ENCODE results near the gene SHANK3.

SHANK3 gene

GRCh38 chr22:50674130-50674500, 1.5 kb downstream of the SHANK3 start:
- H3K4me1 ChIP-seq (ENCODE audit: control insufficient read depth, insufficient read depth, low read length): peaks cover 5% of the 10 kb centered on the region
- H3K36me3 ChIP-seq (ENCODE audit: control insufficient read depth, insufficient read depth, low read length, severe bottlenecking): no peaks in the 10 kb centered on the region
- no peaks in the 10 kb centered on the region for H3K9me3 ChIP-seq (ENCODE audit: control insufficient read depth, low read length)
- DNase-seq (ENCODE audit: low read depth): no peak
- H3K4me3 ChIP-seq (ENCODE audit: low read length): no peak overlapping the region
- H3K9ac ChIP-seq (ENCODE audit: low read length): no peak overlapping the region
- H3K27me3 ChIP-seq (replicated peaks; ENCODE audit: control insufficient read depth, insufficient read depth, low read length): peaks cover 27% of the 10 kb centered on the region

- H3K4me3 ChIP-seq (ENCODE audit: low read length): no peak overlapping the region
- H3K36me3 ChIP-seq (ENCODE audit: control insufficient read depth, insufficient read depth, low read length, severe bottlenecking): no peaks in the 10 kb centered on the region
- peaks cover 24% of the 10 kb centered on the region for H3K27me3 ChIP-seq (replicated peaks; ENCODE audit: control insufficient read depth, insufficient read depth, low read length)
- H3K9me3 ChIP-seq (ENCODE audit: control insufficient read depth, low read length): no peaks in the 10 kb centered on the region
- DNase-seq (ENCODE audit: low read depth): peak; percentile 51
- peaks cover 5% of the 10 kb centered on the region for H3K4me1 ChIP-seq (ENCODE audit: control insufficient read depth, insufficient read depth, low read length)
- H3K9ac ChIP-seq (ENCODE audit: low read length): no peak overlapping the region
Measured at GRCh38 chr22:50674606-50675552, 2.3 kb downstream of the SHANK3 start.

DNA sequence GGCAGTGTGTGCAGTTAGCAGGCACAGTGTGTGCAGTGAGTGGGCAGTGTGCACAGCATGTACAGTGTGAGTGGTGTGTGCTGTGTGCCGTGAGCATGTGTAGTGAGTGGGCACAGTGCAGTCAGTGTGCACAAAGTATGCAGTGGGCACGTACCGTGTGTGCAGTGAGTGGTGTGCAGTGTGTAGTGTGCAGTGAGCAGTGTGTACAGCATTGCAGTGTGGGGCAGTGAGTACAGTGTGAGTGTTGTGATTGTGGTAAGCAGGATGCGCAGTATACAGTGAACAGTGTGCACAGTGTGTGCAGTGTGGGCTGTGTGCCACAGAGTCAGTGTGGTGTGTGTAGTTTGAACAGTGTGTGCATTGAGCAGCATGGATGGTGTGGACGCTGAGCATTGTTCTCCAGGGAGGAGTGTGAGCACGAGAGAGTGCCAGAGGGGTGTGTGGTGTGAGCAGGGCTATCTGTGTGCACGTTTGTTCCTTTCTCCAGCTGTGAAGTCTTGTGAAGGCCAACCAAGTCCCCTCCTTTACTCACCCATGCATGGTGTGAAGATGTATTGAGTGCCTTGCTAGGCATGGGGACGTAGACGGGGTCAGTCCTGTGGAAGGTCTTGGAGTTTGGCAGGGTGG, 3.0 kb downstream of the SHANK3 start:
- Histone ChIP-seq H3K27me3 (replicated peaks; ENCODE audit: control insufficient read depth, insufficient read depth, low read length) (peaks cover 23% of the 10 kb centered on the region), H3K9me3 (ENCODE audit: control insufficient read depth, low read length) (no peaks in the 10 kb centered on the region), H3K4me3 (ENCODE audit: low read length) (no peak overlapping the region), H3K4me1 (ENCODE audit: control insufficient read depth, insufficient read depth, low read length) (peaks cover 1% of the 10 kb centered on the region), H3K9ac (ENCODE audit: low read length) (no peak overlapping the region), H3K36me3 (ENCODE audit: control insufficient read depth, insufficient read depth, low read length, severe bottlenecking) (no peaks in the 10 kb centered on the region)
- no peak for DNase-seq (ENCODE audit: low read depth)

DNA sequence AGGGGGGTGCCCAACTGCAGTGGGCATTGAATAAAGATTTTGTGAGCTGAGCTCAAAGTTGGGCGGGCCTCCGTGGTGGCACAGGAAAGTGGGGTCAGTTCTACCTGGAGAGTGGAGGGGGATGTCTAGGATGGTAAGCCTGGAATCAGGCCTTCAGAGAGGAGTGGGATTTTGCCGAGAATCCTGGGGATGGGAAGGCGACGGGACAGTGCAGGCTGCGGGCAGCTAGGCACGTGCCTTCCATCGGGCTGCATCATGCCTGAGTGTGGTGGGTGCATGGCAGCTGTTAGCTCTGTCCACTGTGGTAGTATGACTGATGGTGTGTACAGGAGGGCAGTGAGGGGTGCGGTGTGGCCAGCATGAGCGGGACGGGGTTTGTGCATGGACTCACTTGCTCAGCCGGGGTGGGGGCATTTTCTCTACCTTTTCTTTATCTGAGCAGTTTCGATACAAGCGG, 3.6 kb downstream of the SHANK3 start:
- no peak for DNase-seq (ENCODE audit: low read depth)
- Histone ChIP-seq H3K9ac (ENCODE audit: low read length) (no peak overlapping the region), H3K36me3 (ENCODE audit: control insufficient read depth, insufficient read depth, low read length, severe bottlenecking) (no peaks in the 10 kb centered on the region), H3K27me3 (replicated peaks; ENCODE audit: control insufficient read depth, insufficient read depth, low read length) (peaks cover 23% of the 10 kb centered on the region), H3K4me1 (ENCODE audit: control insufficient read depth, insufficient read depth, low read length) (no peaks in the 10 kb centered on the region), H3K9me3 (ENCODE audit: control insufficient read depth, low read length) (no peaks in the 10 kb centered on the region), H3K4me3 (ENCODE audit: low read length) (no peak overlapping the region)

- Histone ChIP-seq H3K9ac (ENCODE audit: low read length) (no peak overlapping the region), H3K4me1 (ENCODE audit: control insufficient read depth, insufficient read depth, low read length) (no peaks in the 10 kb centered on the region), H3K36me3 (ENCODE audit: control insufficient read depth, insufficient read depth, low read length, severe bottlenecking) (no peaks in the 10 kb centered on the region), H3K9me3 (ENCODE audit: control insufficient read depth, low read length) (no peaks in the 10 kb centered on the region), H3K4me3 (ENCODE audit: low read length) (no peak overlapping the region), H3K27me3 (replicated peaks; ENCODE audit: control insufficient read depth, insufficient read depth, low read length) (peaks cover 19% of the 10 kb centered on the region)
- no peak for DNase-seq (ENCODE audit: low read depth)
Measured at GRCh38 chr22:50676661-50677492, 4.3 kb downstream of the SHANK3 start.

- Histone ChIP-seq H3K9ac (ENCODE audit: low read length) (no peak overlapping the region), H3K4me3 (ENCODE audit: low read length) (no peak overlapping the region), H3K9me3 (ENCODE audit: control insufficient read depth, low read length) (no peaks in the 10 kb centered on the region), H3K27me3 (replicated peaks; ENCODE audit: control insufficient read depth, insufficient read depth, low read length) (peaks cover 16% of the 10 kb centered on the region), H3K36me3 (ENCODE audit: control insufficient read depth, insufficient read depth, low read length, severe bottlenecking) (no peaks in the 10 kb centered on the region), H3K4me1 (ENCODE audit: control insufficient read depth, insufficient read depth, low read length) (no peaks in the 10 kb centered on the region)
- no peak for DNase-seq (ENCODE audit: low read depth)
Measured at GRCh38 chr22:50677493-50678217, 5.0 kb downstream of the SHANK3 start.

GRCh38 chr22:50678218-50678650, 5.6 kb downstream of the SHANK3 start:
- no peaks in the 10 kb centered on the region for H3K9me3 ChIP-seq (ENCODE audit: control insufficient read depth, low read length)
- no peaks in the 10 kb centered on the region for H3K4me1 ChIP-seq (ENCODE audit: control insufficient read depth, insufficient read depth, low read length)
- no peak for DNase-seq (ENCODE audit: low read depth)
- no peak overlapping the region for H3K4me3 ChIP-seq (ENCODE audit: low read length)
- no peaks in the 10 kb centered on the region for H3K36me3 ChIP-seq (ENCODE audit: control insufficient read depth, insufficient read depth, low read length, severe bottlenecking)
- peaks cover 12% of the 10 kb centered on the region for H3K27me3 ChIP-seq (replicated peaks; ENCODE audit: control insufficient read depth, insufficient read depth, low read length)
- no peak overlapping the region for H3K9ac ChIP-seq (ENCODE audit: low read length)

- DNase-seq (ENCODE audit: low read depth): no peak
- no peaks in the 10 kb centered on the region for H3K36me3 ChIP-seq (ENCODE audit: control insufficient read depth, insufficient read depth, low read length, severe bottlenecking)
- peaks cover 10% of the 10 kb centered on the region for H3K27me3 ChIP-seq (replicated peaks; ENCODE audit: control insufficient read depth, insufficient read depth, low read length)
- H3K9ac ChIP-seq (ENCODE audit: low read length): no peak overlapping the region
- H3K4me3 ChIP-seq (ENCODE audit: low read length): no peak overlapping the region
- H3K9me3 ChIP-seq (ENCODE audit: control insufficient read depth, low read length): no peaks in the 10 kb centered on the region
- H3K4me1 ChIP-seq (ENCODE audit: control insufficient read depth, insufficient read depth, low read length): no peaks in the 10 kb centered on the region
Measured at GRCh38 chr22:50678651-50679521, 6.3 kb downstream of the SHANK3 start.

DNA sequence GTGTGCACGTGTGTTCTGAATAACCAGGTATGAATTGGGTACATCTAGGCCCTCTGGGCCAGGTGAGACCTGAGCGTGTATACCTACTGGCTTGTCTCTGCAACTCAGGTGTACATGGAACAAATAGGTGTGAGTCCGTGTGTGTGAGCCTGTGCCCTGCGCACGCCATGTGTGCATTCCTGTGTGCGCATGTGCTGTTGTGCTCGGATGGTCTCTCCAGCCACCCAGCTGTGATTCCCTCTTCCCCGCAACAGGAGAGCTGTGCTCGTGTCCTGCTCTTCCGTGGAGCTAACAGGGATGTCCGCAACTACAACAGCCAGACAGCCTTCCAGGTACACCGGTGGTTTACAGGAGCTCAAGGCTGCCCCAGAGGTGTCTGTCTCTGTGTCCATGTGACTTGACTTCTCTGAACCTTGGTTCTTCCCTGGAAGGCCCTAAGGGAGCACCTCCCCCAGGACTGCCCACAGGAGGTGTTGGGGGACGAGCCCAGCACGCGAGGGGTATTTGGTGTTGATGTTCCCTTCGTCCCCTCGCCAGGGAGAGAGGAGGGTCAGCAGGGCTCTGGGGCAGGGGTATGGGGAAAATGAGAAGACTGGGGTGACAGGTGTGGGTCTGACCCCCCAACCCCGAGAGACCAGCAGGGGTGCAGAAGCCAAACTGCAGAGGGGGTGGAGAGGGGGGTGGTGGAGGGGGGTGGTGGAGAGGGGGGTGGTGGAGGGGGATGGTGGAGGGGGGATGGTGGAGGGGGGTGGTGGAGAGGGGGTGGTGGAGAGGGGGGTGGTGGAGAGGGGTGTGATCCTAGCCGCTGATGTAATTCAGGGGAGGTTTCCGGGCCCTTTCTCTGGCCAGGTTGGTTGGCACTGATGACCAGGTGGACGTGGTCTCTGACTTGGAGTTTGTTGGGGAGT, 10.7 kb downstream of the SHANK3 start:
- Histone ChIP-seq H3K9me3 (ENCODE audit: control insufficient read depth, low read length) (no peaks in the 10 kb centered on the region), H3K9ac (ENCODE audit: low read length) (no peak overlapping the region), H3K27me3 (replicated peaks; ENCODE audit: control insufficient read depth, insufficient read depth, low read length) (peaks cover 18% of the 10 kb centered on the region), H3K4me3 (ENCODE audit: low read length) (no peak overlapping the region), H3K4me1 (ENCODE audit: control insufficient read depth, insufficient read depth, low read length) (peaks cover 2% of the 10 kb centered on the region), H3K36me3 (ENCODE audit: control insufficient read depth, insufficient read depth, low read length, severe bottlenecking) (no peaks in the 10 kb centered on the region)
- no peak for DNase-seq (ENCODE audit: low read depth)
